ENCODE results near the gene KDM4C.

DNA sequence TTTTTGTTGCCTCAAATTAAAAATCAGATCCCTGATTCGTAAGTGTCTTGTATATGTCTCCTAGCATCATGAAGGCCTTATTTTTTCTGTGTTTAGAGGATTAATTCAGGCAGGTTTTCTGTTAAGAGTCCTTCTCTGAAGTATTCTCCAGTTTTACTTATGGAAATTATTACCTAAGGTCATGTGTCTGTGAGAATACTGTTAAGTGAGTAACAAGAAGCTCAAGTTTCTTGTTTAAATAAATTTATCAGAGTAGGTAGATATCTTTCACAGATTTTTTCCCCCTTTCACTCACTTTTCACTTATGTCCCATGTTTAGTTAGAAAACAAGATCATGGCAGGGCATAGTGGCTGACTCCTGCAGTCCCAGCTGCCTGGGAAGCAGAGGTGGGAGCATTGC is 233.6 kb downstream of the KDM4C start:
- TF ChIP-seq EZH2 (IDR thresholded peaks at IDR 0.05; ENCODE audit: low read length, missing control alignments): no peak
- TF ChIP-seq, protein P1, sequence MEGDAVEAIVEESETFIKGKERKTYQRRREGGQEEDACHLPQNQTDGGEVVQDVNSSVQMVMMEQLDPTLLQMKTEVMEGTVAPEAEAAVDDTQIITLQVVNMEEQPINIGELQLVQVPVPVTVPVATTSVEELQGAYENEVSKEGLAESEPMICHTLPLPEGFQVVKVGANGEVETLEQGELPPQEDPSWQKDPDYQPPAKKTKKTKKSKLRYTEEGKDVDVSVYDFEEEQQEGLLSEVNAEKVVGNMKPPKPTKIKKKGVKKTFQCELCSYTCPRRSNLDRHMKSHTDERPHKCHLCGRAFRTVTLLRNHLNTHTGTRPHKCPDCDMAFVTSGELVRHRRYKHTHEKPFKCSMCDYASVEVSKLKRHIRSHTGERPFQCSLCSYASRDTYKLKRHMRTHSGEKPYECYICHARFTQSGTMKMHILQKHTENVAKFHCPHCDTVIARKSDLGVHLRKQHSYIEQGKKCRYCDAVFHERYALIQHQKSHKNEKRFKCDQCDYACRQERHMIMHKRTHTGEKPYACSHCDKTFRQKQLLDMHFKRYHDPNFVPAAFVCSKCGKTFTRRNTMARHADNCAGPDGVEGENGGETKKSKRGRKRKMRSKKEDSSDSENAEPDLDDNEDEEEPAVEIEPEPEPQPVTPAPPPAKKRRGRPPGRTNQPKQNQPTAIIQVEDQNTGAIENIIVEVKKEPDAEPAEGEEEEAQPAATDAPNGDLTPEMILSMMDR (conservative IDR thresholded peaks at IDR 0.05 in 1 of 2, IDR thresholded peaks at IDR 0.05 in 1 of 2; ENCODE audit: low read depth in 1 of 2, low read length in 2 of 2): no peak
